WTC11 (cell line): ENCODE data around the gene SLC9A9. TPM values are rescaled to one million over a fixed set of nuclear protein-coding genes. Genes with fewer than 3 reads are reported as not detected.

Experiments used
- ATAC-seq: fragments of 200-7000 bp; cut with Tn5 transposase; 2 replicates; pipeline ENCODE4 v1.10.0; 2021; ENCODE audit warnings: mild to moderate bottlenecking, moderate library complexity
- CTCF ChIA-PET: fragments of 300-600 bp; sonication (Branson Sonifier 250); formaldehyde crosslinking; loops from one replicate; lab custom pipeline; 2021; ENCODE audit warnings: antibody characterized with exemption; lab: Charles Lee
- POLR2A ChIA-PET: fragments of 350-600 bp; sonication (Branson Sonifier 250); formaldehyde crosslinking; loops from one replicate; lab custom pipeline; 2021; ENCODE audit warnings: antibody characterized with exemption; lab: Charles Lee
- DNase-seq: peaks from one replicate; pipeline ENCODE4 v3.0.0; 2021; ENCODE audit warnings: low spot score
- H3K27ac Mint-ChIP-seq: 2 replicates; pipeline ENCODE4 v1.8.0; 2021; ENCODE audit warnings: mixed read lengths
- H3K27me3 Mint-ChIP-seq: 2 replicates; pipeline ENCODE4 v1.8.0; 2021; ENCODE audit warnings: low read depth, mild to moderate bottlenecking, moderate library complexity, mixed read lengths
- H3K36me3 Mint-ChIP-seq: 2 replicates; pipeline ENCODE4 v1.8.0; 2021; ENCODE audit warnings: mixed read lengths
- H3K4me1 Mint-ChIP-seq: 2 replicates; pipeline ENCODE4 v1.8.0; 2022; ENCODE audit warnings: mixed read lengths
- H3K4me3 Mint-ChIP-seq: 2 replicates; pipeline ENCODE4 v1.8.0; 2021; ENCODE audit warnings: mild to moderate bottlenecking, moderate library complexity, mixed read lengths
- H3K9me3 Mint-ChIP-seq: 2 replicates; pipeline ENCODE4 v1.8.0; 2021; ENCODE audit warnings: mixed read lengths
- ATF2 ChIP-seq: sonication (generic); formaldehyde crosslinking; IDR thresholded peaks from 2 replicates; pipeline ENCODE4 v1.8.1; 2022; ENCODE audit warnings: low read depth, missing genetic modification reagents, borderline replicate concordance
- ATF3 ChIP-seq: sonication (generic); formaldehyde crosslinking; conservative IDR thresholded peaks from 2 replicates; pipeline ENCODE4 v1.8.1; 2022; ENCODE audit warnings: mild to moderate bottlenecking, missing genetic modification reagents
- CTCF ChIP-seq: fragments of 200-600 bp; IDR thresholded peaks from 2 replicates; pipeline ENCODE4 v1.8.0; 2022; ENCODE audit warnings: antibody characterized with exemption
- E2F5 ChIP-seq: sonication (generic); formaldehyde crosslinking; IDR thresholded peaks from 2 replicates; pipeline ENCODE4 v1.8.1; 2022; ENCODE audit warnings: mild to moderate bottlenecking, moderate library complexity, missing genetic modification reagents
- FOXJ3 ChIP-seq: sonication (generic); formaldehyde crosslinking; IDR thresholded peaks from 2 replicates; pipeline ENCODE4 v1.9.0; 2021; ENCODE audit warnings: missing genetic modification reagents, mild to moderate bottlenecking, borderline replicate concordance
- GABPB1 ChIP-seq: sonication (generic); formaldehyde crosslinking; IDR thresholded peaks from 2 replicates; pipeline ENCODE4 v1.8.1; 2023; ENCODE audit warnings: mild to moderate bottlenecking, missing genetic modification reagents
- HMGXB4 ChIP-seq: sonication (generic); formaldehyde crosslinking; IDR thresholded peaks from 2 replicates; pipeline ENCODE4 v1.8.1; 2023; ENCODE audit warnings: mild to moderate bottlenecking, moderate library complexity, missing genetic modification reagents
- IRF2 ChIP-seq: sonication (generic); formaldehyde crosslinking; IDR thresholded peaks from 2 replicates; pipeline ENCODE4 v1.8.0; 2022; ENCODE audit warnings: low read depth, missing genetic modification reagents, borderline replicate concordance
- JAZF1 ChIP-seq: fragments of 250-450 bp; sonication (Bioruptor Pico); IDR thresholded peaks from 2 replicates; pipeline ENCODE4 v1.9.0; 2021; ENCODE audit warnings: moderate library complexity, mild to moderate bottlenecking, inconsistent platforms
- PREB ChIP-seq: sonication (generic); formaldehyde crosslinking; IDR thresholded peaks from 2 replicates; pipeline ENCODE4 v1.8.1; 2022; ENCODE audit warnings: mild to moderate bottlenecking, missing genetic modification reagents, moderate library complexity, borderline replicate concordance
- RORB ChIP-seq: fragments of 250-450 bp; sonication (Bioruptor Pico); IDR thresholded peaks from 2 replicates; pipeline ENCODE4 v1.9.0; 2021; ENCODE audit warnings: mild to moderate bottlenecking
- SMAD4 ChIP-seq: sonication (generic); formaldehyde crosslinking; IDR thresholded peaks from 2 replicates; pipeline ENCODE4 v1.8.0; 2022; ENCODE audit warnings: mild to moderate bottlenecking, missing genetic modification reagents
- SP1 ChIP-seq: sonication (generic); formaldehyde crosslinking; conservative IDR thresholded peaks from 2 replicates; pipeline ENCODE4 v1.8.1; 2022; ENCODE audit warnings: missing genetic modification reagents
- ZMAT4 ChIP-seq: fragments of 250-450 bp; sonication (Bioruptor Pico); IDR thresholded peaks from 2 replicates; pipeline ENCODE4 v1.9.0; 2021; ENCODE audit warnings: mild to moderate bottlenecking
- ZNF232 ChIP-seq: sonication (generic); formaldehyde crosslinking; IDR thresholded peaks from 2 replicates; pipeline ENCODE4 v1.8.0; 2022; ENCODE audit warnings: mild to moderate bottlenecking, missing genetic modification reagents
- total RNA-seq: library from RNA; stranded (reverse); gene quantifications from 3 replicates; pipeline ENCODE4 v1.2.3, GENCODE V29; 2021

SLC9A9 gene
- total RNA-seq, 1 experiment from 2014 or later: 1.2 TPM

- DNase-seq (no peak), ATAC-seq (no peak)
- no peak overlapping the region for H3K27ac Mint-ChIP-seq
- no peak for TF ChIP-seq CTCF
- TF ChIP-seq HMGXB4: no peak
- no peak for TF ChIP-seq E2F5 (CRISPR knock-in tag)
- no peak for TF ChIP-seq SP1 (CRISPR knock-in tag)
- no peak for TF ChIP-seq PREB (CRISPR knock-in tag)
- no peak for TF ChIP-seq ATF2 (CRISPR knock-in tag)
- no peak for TF ChIP-seq ZNF232 (CRISPR knock-in tag)
- no peak for TF ChIP-seq ATF3 (CRISPR knock-in tag)
- no peak for TF ChIP-seq RORB (CRISPR knock-in tag)
- TF ChIP-seq JAZF1 (CRISPR knock-in tag): no peak
- TF ChIP-seq SMAD4: no peak
- no peak for TF ChIP-seq ZMAT4 (CRISPR knock-in tag)
- TF ChIP-seq IRF2 (CRISPR knock-in tag): no peak
- no peaks in the 10 kb centered on the region for H3K36me3 Mint-ChIP-seq
- H3K4me3 Mint-ChIP-seq: no peak overlapping the region
- no peaks in the 10 kb centered on the region; the same call in 1 of the 2 replicates for H3K27me3 Mint-ChIP-seq
- no peaks in the 10 kb centered on the region for H3K9me3 Mint-ChIP-seq
- peaks cover 30% of the 10 kb centered on the region for H3K4me1 Mint-ChIP-seq
- POLR2A ChIA-PET: no interaction called here
- CTCF ChIA-PET: no interaction called here
Measured at GRCh38 chr3:143328451-143328850, 519.8 kb downstream of the SLC9A9 start.

GRCh38 chr3:143326983-143327778 is 521.1 kb downstream of the SLC9A9 start:
- ATAC-seq: no peak
- ChIA-PET POLR2A (interaction anchor here (1.1 kb wide), 1 partner anchor 22 kb away, joined by 3 read pairs; no protein-coding TSS in a partner anchor), CTCF (no interaction called here)
- Mint-ChIP-seq H3K4me1 (peaks cover 23% of the 10 kb centered on the region), H3K27ac (no peak overlapping the region), H3K9me3 (no peaks in the 10 kb centered on the region), H3K36me3 (no peaks in the 10 kb centered on the region), H3K27me3 (no peaks in the 10 kb centered on the region; the same call in 1 of the 2 replicates), H3K4me3 (no peak overlapping the region)
- no peak for TF ChIP-seq FOXJ3 (CRISPR knock-in tag)
- TF ChIP-seq GABPB1 (CRISPR knock-in tag): no peak
- DNase-seq: no peak
